AG04449 (cell line): Measurements from ENCODE around the gene TRAPPC10.

ENCODE experiments used
- CTCF ChIA-PET: fragments of 350-600 bp; formaldehyde crosslinking; extraction: SDS; loops from one replicate; lab custom pipeline; 2021; ENCODE audit warnings: antibody characterized with exemption; lab: Yijun Ruan, JAX
- POLR2A ChIA-PET: fragments of 400-600, 350-600 bp; formaldehyde crosslinking; extraction: SDS; loops from one replicate; lab custom pipeline; 2020; ENCODE audit warnings: antibody characterized with exemption, inconsistent platforms; lab: Yijun Ruan, JAX
- DNase-seq: peaks from one replicate; pipeline ENCODE4 v3.0.0-alpha.2; 2010; ENCODE audit warnings: low read depth, low spot score
- H3K4me3 ChIP-seq: 2 replicates; pipeline ENCODE4 v1.5.1; 2011; ENCODE audit warnings: low read depth, mild to moderate bottlenecking, control low read depth, low read length
- CTCF ChIP-seq: IDR thresholded peaks from one replicate; pipeline ENCODE4 v1.5.1; 2011; ENCODE audit warnings: mild to moderate bottlenecking, moderate library complexity, low read length, control low read depth, inconsistent platforms; ENCODE audit not compliant: insufficient read depth; ENCODE audit errors: missing control alignments

Gene TRAPPC10

DNA sequence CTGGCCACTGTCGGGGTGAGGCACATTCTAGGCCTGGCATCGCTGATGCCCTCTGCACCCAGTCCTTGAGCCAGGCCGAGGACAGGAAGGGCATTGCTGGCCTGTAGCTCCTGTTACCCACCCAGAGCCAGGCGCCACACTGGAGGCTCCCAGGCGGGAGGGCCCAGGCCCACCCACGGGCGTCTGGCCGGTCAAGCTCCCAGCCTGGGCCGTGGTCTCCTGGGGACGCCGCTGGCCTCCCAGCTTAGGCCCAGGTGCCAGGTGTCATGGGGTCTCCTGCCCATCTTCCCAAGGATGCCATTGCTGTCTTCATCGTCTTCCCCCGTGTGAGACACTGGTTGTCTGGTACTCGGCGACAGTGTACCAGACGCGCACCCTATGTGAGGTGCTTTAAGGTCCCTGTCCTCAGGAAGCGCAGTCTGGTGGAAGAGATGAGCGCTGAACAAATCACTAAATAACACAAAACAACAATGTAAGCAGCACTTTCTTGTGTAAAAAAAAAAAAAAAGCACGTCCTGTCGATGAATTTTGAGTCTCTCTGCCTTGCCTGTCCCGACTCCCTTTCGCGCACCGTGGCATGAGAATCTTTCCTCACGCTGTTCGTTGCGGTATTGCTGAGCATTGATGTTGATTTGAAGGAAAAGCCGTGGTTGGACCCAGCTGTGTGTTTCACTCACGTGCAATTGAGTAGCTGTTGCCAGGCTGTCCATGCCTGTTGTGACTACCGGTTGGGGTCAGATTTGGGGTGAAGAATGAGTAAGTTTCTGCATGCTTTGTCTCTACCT is 27.0 kb upstream of the TRAPPC10 start:
- DNase-seq: no peak
- POLR2A ChIA-PET: no interaction called here
- no peak overlapping the region for H3K4me3 ChIP-seq
- CTCF ChIA-PET: interaction anchor here (0.5 to 2.0 kb wide), 4 partner anchors 9 to 337 kb away, joined by 3 to 13 read pairs (median 4); no protein-coding TSS in a partner anchor
- TF ChIP-seq CTCF: no peak

GRCh38 chr21:43985690-43986251 is 26.3 kb upstream of the TRAPPC10 start:
- no peak for TF ChIP-seq CTCF
- no peak for DNase-seq
- POLR2A ChIA-PET: no interaction called here
- no peak overlapping the region for H3K4me3 ChIP-seq
- CTCF ChIA-PET: interaction anchor here (2.0 kb wide), 1 partner anchor 10 kb away, joined by 13 read pairs; no protein-coding TSS in a partner anchor

DNA sequence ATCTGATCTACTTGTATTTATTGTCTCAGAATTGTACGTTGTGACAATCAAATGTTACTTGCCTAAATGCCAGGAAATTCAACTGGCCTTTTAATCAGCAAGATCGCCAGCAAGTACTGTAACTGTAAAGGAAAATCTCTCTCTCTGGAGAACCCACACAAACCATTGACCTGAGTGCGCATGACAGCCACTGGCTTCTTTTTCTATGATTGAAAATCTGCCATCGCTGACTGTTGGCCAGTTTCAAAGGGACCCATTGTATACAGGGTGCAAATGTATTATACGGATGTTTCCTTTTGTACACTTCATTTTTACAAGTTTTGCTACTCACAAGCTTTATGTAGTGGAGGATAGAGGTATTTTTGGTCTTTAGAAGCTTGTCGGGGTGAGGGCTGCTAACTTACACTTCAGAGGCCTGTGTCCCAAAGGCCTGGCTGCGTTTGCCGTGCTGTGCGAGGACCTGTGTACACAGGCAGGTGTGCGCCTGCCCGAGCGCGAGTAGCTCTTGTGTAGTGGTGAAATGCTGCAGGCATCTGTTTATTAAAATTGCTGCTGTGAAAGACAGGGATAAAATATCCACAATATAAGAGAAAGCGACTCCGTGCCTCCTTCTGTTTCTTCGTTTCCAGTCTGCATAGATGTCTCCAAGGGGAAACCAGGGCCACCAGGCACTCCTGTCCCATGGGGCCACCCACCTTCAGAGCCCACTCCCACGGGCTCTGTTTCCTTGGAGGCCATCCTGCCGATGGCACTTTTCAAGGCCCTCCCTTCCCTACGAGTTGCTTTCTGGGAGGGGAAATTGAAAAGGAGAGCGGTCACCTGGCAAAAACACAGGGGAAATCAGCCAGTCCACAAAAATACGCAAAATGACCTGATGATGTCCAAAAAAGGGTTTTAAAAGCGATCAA is 25.3 kb upstream of the TRAPPC10 start:
- POLR2A ChIA-PET: interaction anchor here (2.1 kb wide), 1 partner anchor 19 kb away, joined by 4 read pairs; no protein-coding TSS in a partner anchor
- TF ChIP-seq CTCF: no peak
- CTCF ChIA-PET: interaction anchor here (1.8 kb wide), 1 partner anchor 10 kb away, joined by 7 read pairs; no protein-coding TSS in a partner anchor
- no peak for DNase-seq
- no peak overlapping the region for H3K4me3 ChIP-seq

- no peak for TF ChIP-seq CTCF
- H3K4me3 ChIP-seq: no peak overlapping the region
- no peak for DNase-seq
- ChIA-PET POLR2A (interaction anchor here (2.1 kb wide), 1 partner anchor 18 kb away, joined by 4 read pairs; no protein-coding TSS in a partner anchor), CTCF (interaction anchor here (1.8 kb wide), 1 partner anchor 11 kb away, joined by 7 read pairs; no protein-coding TSS in a partner anchor)
These were observed 24.6 kb upstream of the TRAPPC10 start for GRCh38 chr21:43987509-43987908.

- no peak for TF ChIP-seq CTCF
- no peak for DNase-seq
- H3K4me3 ChIP-seq: no peak overlapping the region
- POLR2A ChIA-PET: interaction anchor here (2.1 kb wide), 1 partner anchor 18 kb away, joined by 4 read pairs; no protein-coding TSS in a partner anchor
- CTCF ChIA-PET: interaction anchor here (1.8 kb wide), 1 partner anchor 11 kb away, joined by 7 read pairs; no protein-coding TSS in a partner anchor
These were observed 24.1 kb upstream of the TRAPPC10 start for GRCh38 chr21:43988016-43988415.
